ENCODE measurements around the gene ZNF552. TPM values are rescaled to one million over a fixed set of nuclear protein-coding genes. Genes with fewer than 3 reads are reported as not detected.
A peak's percentile ranks its signal among the peaks of the same experiment; 100 is the strongest.

The ZNF552 gene
- total RNA-seq, 1 experiment from 2014 or later: 9.2 TPM

DNA sequence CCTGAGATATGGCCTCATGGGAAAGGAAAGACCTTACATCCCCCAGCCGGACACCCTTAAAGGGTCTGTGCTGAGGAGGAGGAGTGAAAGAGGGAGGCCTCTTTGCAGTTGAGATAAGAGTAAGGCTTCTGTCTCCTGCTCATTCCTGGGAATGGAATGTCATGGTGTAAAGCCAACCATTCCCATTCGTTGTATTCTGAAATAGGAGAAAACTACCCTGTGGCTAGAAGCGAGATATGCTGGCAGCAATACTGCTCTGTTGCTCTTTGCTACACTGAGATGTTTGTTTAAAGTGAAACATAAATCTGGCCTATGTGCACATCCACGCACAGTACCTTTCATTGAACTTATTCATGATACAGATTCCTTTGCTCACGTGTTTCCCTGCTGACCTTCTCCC is 14.6 kb upstream of the ZNF552 start:
- Histone ChIP-seq H2BK12ac (ENCODE audit: insufficient read length, low read depth, low read length) (no peak overlapping the region), H2BK15ac (ENCODE audit: low read depth, low read length) (no peak overlapping the region), H2AK5ac (ENCODE audit: insufficient read length, low read length) (no peak overlapping the region), H3K4ac (ENCODE audit: low read depth, low read length) (no peak overlapping the region), H4K91ac (ENCODE audit: insufficient read length, low read depth, low read length) (no peak overlapping the region), H4K8ac (replicated peaks; ENCODE audit: insufficient read length, low read depth, low read length) (no peak overlapping the region), H3K9me3 (ENCODE audit: control insufficient read depth, low read depth, low read length) (no peaks in the 10 kb centered on the region), H3K9ac (ENCODE audit: extremely low read depth, insufficient read length, low read length) (no peak overlapping the region), H3K79me1 (ENCODE audit: insufficient read depth, low read depth, low read length, poor library complexity, severe bottlenecking) (peaks cover 7% of the 10 kb centered on the region), H3K4me1 (ENCODE audit: insufficient read depth, low read length) (no peaks in the 10 kb centered on the region; the same call in 1 of the 2 replicates), H4K20me1 (ENCODE audit: control insufficient read depth, insufficient read depth, insufficient read length) (no peaks in the 10 kb centered on the region), H2BK120ac (ENCODE audit: low read depth, low read length, poor library complexity, severe bottlenecking) (no peak overlapping the region), H2AFZ (ENCODE audit: low read length) (no peak overlapping the region), H3K56ac (ENCODE audit: insufficient read length, low read depth, low read length) (no peak overlapping the region), H2BK5ac (ENCODE audit: insufficient read length, low read length) (no peak overlapping the region), H3K27me3 (ENCODE audit: insufficient read depth, low read length) (no peaks in the 10 kb centered on the region), H3T11ph (ENCODE audit: low read length) (no peak overlapping the region), H3K79me2 (ENCODE audit: insufficient read depth, low read length) (peaks cover 31% of the 10 kb centered on the region), H4K5ac (ENCODE audit: insufficient read length, low read depth, low read length) (no peak overlapping the region), H2BK20ac (ENCODE audit: low read depth, low read length, poor library complexity, severe bottlenecking) (no peak overlapping the region), H3K4me2 (ENCODE audit: insufficient read depth, insufficient read length, low read length) (peak overlapping the region; percentile 1), H3K23me2 (ENCODE audit: insufficient read length, low read depth, low read length, poor library complexity, severe bottlenecking) (no peaks in the 10 kb centered on the region), H3K23ac (ENCODE audit: insufficient read length, low read depth, low read length) (no peak overlapping the region), H3K18ac (ENCODE audit: insufficient read length, low read depth, low read length) (no peak overlapping the region), H3K27ac (ENCODE audit: insufficient read length, low read depth, low read length) (peak overlapping the region; percentile 60), H3K14ac (ENCODE audit: insufficient read depth, low read length) (no peak overlapping the region)
- no peak for DNase-seq
- H3K27ac Mint-ChIP-seq: peak overlapping the region; percentile 78 to 99 (median 85)
- H3K27me3 Mint-ChIP-seq (ENCODE audit: low read depth): no peaks in the 10 kb centered on the region
- peak overlapping the region in 1 of 2 experiments; percentile 97; a peak in 2 of 5 replicates for H3K4me3 Mint-ChIP-seq
- H3K36me3 Mint-ChIP-seq (ENCODE audit: insufficient read depth in 1 of 3, low read depth in 3 of 3): peaks cover 28 to 52% (median 34%) of the 10 kb centered on the region in 3 experiments
- H3K9me3 Mint-ChIP-seq: no peaks in the 10 kb centered on the region
- no CpG with 5 or more reads among the region's 5 CpGs for WGBS (ENCODE audit: extremely low coverage, insufficient read length, low lambda C conversion rate)
- peaks cover 24 to 26% of the 10 kb centered on the region in 2 experiments for H3K4me1 Mint-ChIP-seq
- TF ChIP-seq, protein P1, sequence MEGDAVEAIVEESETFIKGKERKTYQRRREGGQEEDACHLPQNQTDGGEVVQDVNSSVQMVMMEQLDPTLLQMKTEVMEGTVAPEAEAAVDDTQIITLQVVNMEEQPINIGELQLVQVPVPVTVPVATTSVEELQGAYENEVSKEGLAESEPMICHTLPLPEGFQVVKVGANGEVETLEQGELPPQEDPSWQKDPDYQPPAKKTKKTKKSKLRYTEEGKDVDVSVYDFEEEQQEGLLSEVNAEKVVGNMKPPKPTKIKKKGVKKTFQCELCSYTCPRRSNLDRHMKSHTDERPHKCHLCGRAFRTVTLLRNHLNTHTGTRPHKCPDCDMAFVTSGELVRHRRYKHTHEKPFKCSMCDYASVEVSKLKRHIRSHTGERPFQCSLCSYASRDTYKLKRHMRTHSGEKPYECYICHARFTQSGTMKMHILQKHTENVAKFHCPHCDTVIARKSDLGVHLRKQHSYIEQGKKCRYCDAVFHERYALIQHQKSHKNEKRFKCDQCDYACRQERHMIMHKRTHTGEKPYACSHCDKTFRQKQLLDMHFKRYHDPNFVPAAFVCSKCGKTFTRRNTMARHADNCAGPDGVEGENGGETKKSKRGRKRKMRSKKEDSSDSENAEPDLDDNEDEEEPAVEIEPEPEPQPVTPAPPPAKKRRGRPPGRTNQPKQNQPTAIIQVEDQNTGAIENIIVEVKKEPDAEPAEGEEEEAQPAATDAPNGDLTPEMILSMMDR (conservative IDR thresholded peaks at IDR 0.05): no peak

Data from H9 (cell line).